NCI-H128 (cell line): ENCODE data around the gene GLRA3.
"Not testable (repeated sequence)": the region's sequence is repeated elsewhere in the genome, so short reads cannot be mapped to it uniquely, and the experiment has no call there.

Source experiments
- DNase-seq: peaks from one replicate; lab custom pipeline; 2025; ENCODE audit not compliant: unreplicated experiment; lab: John Stamatoyannopoulos, UW

The GLRA3 gene

GRCh38 chr4:174716986-174717770 lies 111.9 kb downstream of the GLRA3 start:
- DNase-seq, result no peak

- DNase-seq, result no peak
Observed at GRCh38 chr4:174714393-174715211, 114.4 kb downstream of the GLRA3 start.

- DNase-seq, result no peak
Observed at GRCh38 chr4:174713821-174714220, 115.2 kb downstream of the GLRA3 start.

GRCh38 chr4:174713181-174713580 lies 115.9 kb downstream of the GLRA3 start:
- no peak for DNase-seq

DNA sequence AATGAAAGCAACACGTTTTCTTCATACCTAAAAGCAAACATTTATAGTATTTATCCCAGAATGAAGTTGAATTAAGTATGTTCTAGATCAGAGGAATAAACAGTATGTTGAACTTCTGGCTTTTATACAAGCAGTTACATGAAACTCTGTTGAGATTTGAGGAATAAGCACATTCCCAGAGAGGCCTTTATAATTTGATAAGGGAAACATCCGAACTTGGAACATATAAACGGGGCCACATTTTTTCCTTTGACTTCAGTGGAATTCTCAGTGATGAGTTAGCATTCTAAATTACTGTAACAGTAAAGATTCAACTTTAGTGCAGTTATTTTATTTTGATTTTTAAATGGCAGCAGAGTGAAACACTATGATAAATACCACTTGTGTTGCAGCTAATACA lies 119.5 kb downstream of the GLRA3 start:
- DNase-seq, result no peak

- DNase-seq, result no peak
Observed at GRCh38 chr4:174708381-174708780, 120.7 kb downstream of the GLRA3 start.

- no peak for DNase-seq
Observed at GRCh38 chr4:174707902-174708301, 121.1 kb downstream of the GLRA3 start.

- no peak for DNase-seq
Observed at GRCh38 chr4:174707051-174707676, 121.9 kb downstream of the GLRA3 start.

- DNase-seq, result no peak
Observed at GRCh38 chr4:174702979-174703478, 126.0 kb downstream of the GLRA3 start.

GRCh38 chr4:174699654-174700053 lies 129.4 kb downstream of the GLRA3 start:
- DNase-seq, result no peak

DNA sequence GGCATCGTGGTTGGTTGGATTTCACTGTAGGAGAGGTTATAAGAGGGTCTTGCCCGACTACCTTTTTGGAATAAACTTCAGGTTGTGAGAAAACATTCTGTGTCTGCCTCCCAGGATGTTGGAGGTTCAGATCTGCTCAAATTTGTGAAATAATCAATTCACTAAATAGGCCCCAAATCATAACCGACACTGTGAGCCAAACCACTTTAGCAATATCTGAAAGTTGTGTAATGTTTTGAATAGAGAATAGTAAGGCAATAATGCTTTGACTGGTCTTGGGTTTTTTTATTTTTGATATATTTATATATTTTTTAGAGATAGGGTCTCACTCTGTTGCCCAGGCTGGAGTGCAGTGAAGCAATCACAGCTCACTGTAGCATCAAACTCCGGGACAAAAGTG lies 131.2 kb downstream of the GLRA3 start:
- DNase-seq, result no peak

GRCh38 chr4:174697202-174697601 lies 131.8 kb downstream of the GLRA3 start:
- DNase-seq, result no peak

- DNase-seq, result no peak
Observed at GRCh38 chr4:174696657-174697056, 132.4 kb downstream of the GLRA3 start.

DNA sequence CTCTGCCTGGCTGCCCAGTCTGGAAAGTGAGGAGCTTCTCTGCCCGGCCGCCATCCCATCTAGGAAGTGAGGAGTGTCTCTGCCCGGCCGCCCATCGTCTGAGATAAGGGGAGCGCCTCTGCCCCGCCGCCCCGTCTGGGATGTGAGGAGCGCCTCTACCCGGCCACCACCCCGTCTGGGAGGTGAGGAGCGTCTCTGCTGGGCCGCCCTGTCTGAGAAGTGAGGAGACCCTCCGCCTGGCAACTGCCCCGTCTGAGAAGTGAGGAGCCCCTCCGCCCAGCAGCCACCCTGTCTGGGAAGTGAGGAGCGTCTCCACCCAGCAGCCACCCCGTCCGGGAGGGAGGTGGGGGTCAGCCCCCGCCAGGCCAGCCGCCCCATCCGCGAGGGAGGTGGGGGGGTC lies 137.2 kb downstream of the GLRA3 start:
- DNase-seq, result not testable (repeated sequence)

GRCh38 chr4:174690665-174691064 lies 138.4 kb downstream of the GLRA3 start:
- no peak for DNase-seq

DNA sequence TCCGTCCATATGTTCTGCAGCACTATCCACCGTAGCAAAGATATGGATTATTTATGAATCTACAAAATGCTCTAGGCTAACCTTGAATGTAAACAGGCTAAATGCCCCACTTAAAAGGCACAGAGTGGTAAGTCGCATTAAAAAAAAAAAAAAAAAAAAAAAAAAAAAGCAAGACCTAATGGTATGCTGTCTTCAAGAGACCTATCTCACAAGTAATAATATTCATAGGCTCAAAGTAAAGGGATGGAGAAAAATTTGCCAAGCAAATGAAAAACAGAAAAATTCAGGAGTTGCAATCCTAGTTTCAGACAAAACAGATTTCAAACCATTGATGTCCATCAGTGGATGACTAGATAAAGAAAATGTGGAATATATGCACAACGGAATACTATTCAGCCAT lies 139.4 kb downstream of the GLRA3 start:
- DNase-seq, result no peak

DNA sequence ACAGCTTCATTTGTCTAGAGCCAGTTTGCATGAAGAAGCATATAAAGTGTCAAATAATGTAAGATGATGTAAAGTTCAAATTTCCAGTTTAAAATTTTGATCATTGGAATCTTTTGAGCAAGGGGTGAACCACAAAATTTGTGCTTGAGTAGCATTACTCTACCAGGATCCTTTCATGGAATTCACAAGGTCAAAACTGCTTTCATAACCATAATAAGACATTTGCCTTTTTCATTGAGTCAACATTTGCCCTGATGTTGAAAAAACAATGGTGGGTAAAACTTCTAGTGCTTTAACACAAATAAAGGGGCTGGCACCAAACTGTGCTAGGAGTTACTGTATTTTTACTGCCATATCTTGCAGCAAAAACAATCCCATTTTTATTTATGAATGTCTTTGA lies 142.2 kb downstream of the GLRA3 start:
- no peak for DNase-seq

DNA sequence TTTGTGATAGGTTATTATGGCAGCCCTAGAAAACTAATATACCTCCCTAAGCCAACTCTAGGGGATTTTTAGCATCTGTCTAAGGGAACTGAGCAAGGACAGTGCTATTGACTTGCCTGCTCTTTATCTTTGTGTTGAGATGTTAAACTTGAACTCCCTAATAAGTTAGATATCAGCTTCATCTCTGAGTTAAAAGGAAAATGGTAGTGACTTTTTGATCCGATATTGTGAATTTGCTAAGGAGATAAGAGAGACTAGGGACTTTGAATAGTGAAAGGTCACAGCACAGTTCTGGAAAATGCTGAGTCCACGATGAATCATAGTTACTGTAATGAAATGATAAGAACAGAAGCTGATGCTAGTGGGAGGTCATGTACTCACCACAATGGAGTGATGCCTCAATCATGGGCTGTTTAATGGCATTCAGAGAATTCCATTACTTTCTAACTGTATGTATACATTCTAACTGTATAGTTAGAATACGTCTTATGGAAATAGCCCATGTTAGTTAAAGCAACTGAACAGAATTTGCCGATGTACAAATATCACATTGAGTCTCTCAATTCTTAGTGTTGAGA lies 147.2 kb downstream of the GLRA3 start:
- no peak for DNase-seq

- no peak for DNase-seq
Observed at GRCh38 chr4:174674305-174674840, 154.7 kb downstream of the GLRA3 start.

GRCh38 chr4:174673865-174674264 lies 155.2 kb downstream of the GLRA3 start:
- no peak for DNase-seq

GRCh38 chr4:174672276-174672675 lies 156.8 kb downstream of the GLRA3 start:
- no peak for DNase-seq
